Measurements from ENCODE around the gene MAPK11. TPM values are rescaled to one million over a fixed set of nuclear protein-coding genes. Genes with fewer than 3 reads are reported as not detected.

The MAPK11 gene
- total RNA-seq = under 1 TPM; 0.33 to 0.40 TPM
- 8.8 TPM for polyA plus RNA-seq (2013, experiment 1 of 2)
- 8.3 TPM for polyA plus RNA-seq (2013, experiment 2 of 2)
- long read RNA-seq, experiment 1 = 0 reads
- long read RNA-seq, experiment 2 = 0 reads
- long read RNA-seq, experiment 3 = 0 reads
- long read RNA-seq, experiment 4 = 0 reads

- WGBS, 2 experiments (ENCODE audit: insufficient coverage in 1 of 2, insufficient read length in 1 of 2) = 1 to 2% methylated on average over 26 to 91 of the region's 92 CpGs
- no peaks in the 10 kb centered on the region for H3K9me3 ChIP-seq (ENCODE audit: control insufficient read depth, low read length)
- Mint-ChIP-seq H3K9me3 (no peaks in the 10 kb centered on the region), H3K36me3 (ENCODE audit: low read depth) (peaks cover 4% of the 10 kb centered on the region), H3K27me3 (ENCODE audit: insufficient read depth) (peaks cover 61% of the 10 kb centered on the region), H3K27ac (no peak within 1 kb of the TSS), H3K4me3 (peak within 1 kb of the TSS; percentile 35), H3K4me1 (no peaks in the 10 kb centered on the region)
- H3K4me3 ChIP-seq (ENCODE audit: low read length) = peak within 1 kb of the TSS; percentile 66
- no peak within 1 kb of the TSS for H3K9ac ChIP-seq (ENCODE audit: extremely low read depth, low read length, poor library complexity, severe bottlenecking)
- DNase-seq = peak; percentile 63
- H3K4me1 ChIP-seq (ENCODE audit: control insufficient read depth, insufficient read depth, low read length) = peaks cover 5% of the 10 kb centered on the region
- no peaks in the 10 kb centered on the region for H3K36me3 ChIP-seq (ENCODE audit: control insufficient read depth, insufficient read depth, low read length)
- H3K27ac ChIP-seq (ENCODE audit: low read depth, low read length) = no peak within 1 kb of the TSS
- peaks cover 44% of the 10 kb centered on the region for H3K27me3 ChIP-seq (ENCODE audit: control insufficient read depth, insufficient read depth, low read length, poor library complexity, severe bottlenecking)
- no peak for TF ChIP-seq CTCF (conservative IDR thresholded peaks at IDR 0.05)
Measured at GRCh38 chr22:50269970-50270665, at the start of gene MAPK11. TSS of gene MAPK11 (minus strand) at chr22:50270380. CDS start at chr22:50270292, 88 bp downstream.

- no peak for TF ChIP-seq CTCF (conservative IDR thresholded peaks at IDR 0.05)
- no peaks in the 10 kb centered on the region for H3K36me3 Mint-ChIP-seq (ENCODE audit: low read depth)
- Histone ChIP-seq H3K27me3 (ENCODE audit: control insufficient read depth, insufficient read depth, low read length, poor library complexity, severe bottlenecking) (no peaks in the 10 kb centered on the region), H3K9ac (ENCODE audit: extremely low read depth, low read length, poor library complexity, severe bottlenecking) (no peak overlapping the region), H3K27ac (ENCODE audit: low read depth, low read length) (no peak overlapping the region), H3K4me1 (ENCODE audit: control insufficient read depth, insufficient read depth, low read length) (no peaks in the 10 kb centered on the region), H3K4me3 (ENCODE audit: low read length) (no peak overlapping the region), H3K36me3 (ENCODE audit: control insufficient read depth, insufficient read depth, low read length) (no peaks in the 10 kb centered on the region), H3K9me3 (ENCODE audit: control insufficient read depth, low read length) (no peaks in the 10 kb centered on the region)
- H3K27ac Mint-ChIP-seq = no peak overlapping the region
- WGBS, 2 experiments (ENCODE audit: insufficient coverage in 1 of 2, insufficient read length in 1 of 2) = 84 to 94% methylated on average over 3 to 15 of the region's 15 CpGs
- peaks cover 5% of the 10 kb centered on the region for H3K27me3 Mint-ChIP-seq (ENCODE audit: insufficient read depth)
- no peak for DNase-seq
- H3K4me3 Mint-ChIP-seq = no peak overlapping the region
- peaks cover under 1% of the 10 kb centered on the region for H3K4me1 Mint-ChIP-seq
- H3K9me3 Mint-ChIP-seq = no peaks in the 10 kb centered on the region
Measured at GRCh38 chr22:50319503-50319951, 49.3 kb upstream of the MAPK11 start.

- H3K27me3 Mint-ChIP-seq (ENCODE audit: insufficient read depth) = peaks cover 1% of the 10 kb centered on the region
- no peak overlapping the region for H3K4me3 Mint-ChIP-seq
- H3K9me3 ChIP-seq (ENCODE audit: control insufficient read depth, low read length) = no peaks in the 10 kb centered on the region
- no peaks in the 10 kb centered on the region for H3K9me3 Mint-ChIP-seq
- WGBS, 2 experiments (ENCODE audit: insufficient coverage in 1 of 2, insufficient read length in 1 of 2) = 93% methylated on average over 16 to 21 of the region's 21 CpGs
- no peaks in the 10 kb centered on the region for H3K4me1 ChIP-seq (ENCODE audit: control insufficient read depth, insufficient read depth, low read length)
- H3K36me3 Mint-ChIP-seq (ENCODE audit: low read depth) = no peaks in the 10 kb centered on the region
- H3K27me3 ChIP-seq (ENCODE audit: control insufficient read depth, insufficient read depth, low read length, poor library complexity, severe bottlenecking) = no peaks in the 10 kb centered on the region
- H3K27ac Mint-ChIP-seq = no peak overlapping the region
- no peaks in the 10 kb centered on the region for H3K36me3 ChIP-seq (ENCODE audit: control insufficient read depth, insufficient read depth, low read length)
- TF ChIP-seq CTCF (conservative IDR thresholded peaks at IDR 0.05) = no peak
- peaks cover 3% of the 10 kb centered on the region for H3K4me1 Mint-ChIP-seq
- DNase-seq = no peak
- H3K27ac ChIP-seq (ENCODE audit: low read depth, low read length) = no peak overlapping the region
- no peak overlapping the region for H3K4me3 ChIP-seq (ENCODE audit: low read length)
- no peak overlapping the region for H3K9ac ChIP-seq (ENCODE audit: extremely low read depth, low read length, poor library complexity, severe bottlenecking)
Measured at GRCh38 chr22:50318698-50319411, 48.7 kb upstream of the MAPK11 start.
